CD4-positive, alpha-beta memory T cell (primary cell): ENCODE results near the gene BCL11A. TPM values are rescaled to one million over a fixed set of nuclear protein-coding genes. Genes with fewer than 3 reads are reported as not detected.

Experiments used
- CTCF ChIA-PET: fragments of 350-600 bp; sonication (Branson Sonifier 250); formaldehyde crosslinking; loops from one replicate; lab custom pipeline; 2021; ENCODE audit warnings: inconsistent platforms; ENCODE audit not compliant: partially characterized antibody; lab: Charles Lee
- POLR2A ChIA-PET: fragments of 350-600 bp; sonication (Branson Sonifier 250); formaldehyde crosslinking; loops from one replicate; lab custom pipeline; 2021; ENCODE audit not compliant: partially characterized antibody; lab: Charles Lee
- DNase-seq, 5 donors: peaks; one replicate each; pipeline versions ENCODE4 v3.0.0 to v3.0.0-alpha.2; 2020 to 2022; ENCODE audit warnings: mixed read lengths in 1 of 5
- H3K27ac ChIP-seq: one replicate; pipeline ENCODE4 v1.7.0; 2013; ENCODE audit warnings: low read depth, low read length
- H3K27me3 ChIP-seq: 2 replicates; pipeline ENCODE4 v1.7.0; 2013; ENCODE audit warnings: mild to moderate bottlenecking, low read length, moderate library complexity; ENCODE audit not compliant: insufficient read depth
- H3K36me3 ChIP-seq: 2 replicates; pipeline ENCODE4 v1.7.0; 2013; ENCODE audit warnings: mild to moderate bottlenecking, low read length, moderate library complexity; ENCODE audit not compliant: insufficient read depth
- H3K4me1 ChIP-seq: 2 replicates; pipeline ENCODE4 v1.7.0; 2013; ENCODE audit warnings: mild to moderate bottlenecking, low read length, moderate library complexity; ENCODE audit not compliant: insufficient read depth
- H3K4me3 ChIP-seq, 2 donors: one replicate each; pipeline ENCODE4 v1.7.0; 2013; ENCODE audit warnings: low read length in 2 of 2, mild to moderate bottlenecking in 1 of 2
- H3K9me3 ChIP-seq, 2 donors: one replicate each; pipeline ENCODE4 v1.7.0; 2013; ENCODE audit warnings: low read length in 2 of 2, control low read depth in 1 of 2; ENCODE audit not compliant: control insufficient read depth in 1 of 2
- H3K27ac Mint-ChIP-seq, 7 donors: one replicate each; pipeline ENCODE4 v1.8.0; 2020 to 2021; ENCODE audit warnings: mixed read lengths in 7 of 7, mild to moderate bottlenecking in 6 of 7, inconsistent platforms in 3 of 7, moderate library complexity in 3 of 7
- H3K27me3 Mint-ChIP-seq, 2 donors: one replicate each; pipeline ENCODE4 v1.8.0; 2020 to 2021; ENCODE audit warnings: mixed read lengths in 2 of 2
- H3K36me3 Mint-ChIP-seq, 2 donors: one replicate each; pipeline ENCODE4 v1.8.0; 2020 to 2021; ENCODE audit warnings: mixed read lengths in 2 of 2, inconsistent platforms in 1 of 2, mild to moderate bottlenecking in 1 of 2
- H3K4me1 Mint-ChIP-seq, 4 donors: one replicate each; pipeline ENCODE4 v1.8.0; 2020 to 2021; ENCODE audit warnings: mixed read lengths in 4 of 4, mild to moderate bottlenecking in 1 of 4
- H3K4me3 Mint-ChIP-seq, 8 donors: one replicate each; pipeline ENCODE4 v1.8.0; 2020 to 2021; ENCODE audit warnings: mixed read lengths in 8 of 8, mild to moderate bottlenecking in 7 of 8, moderate library complexity in 6 of 8, inconsistent platforms in 3 of 8
- H3K9me3 Mint-ChIP-seq, 8 donors: one replicate each; pipeline ENCODE4 v1.8.0; 2020 to 2021; ENCODE audit warnings: mixed read lengths in 8 of 8, mild to moderate bottlenecking in 5 of 8, inconsistent platforms in 3 of 8, moderate library complexity in 1 of 8
- intact Hi-C: fragments of 100-400 bp; cut with micrococcal nuclease; formaldehyde crosslinking; loops from one replicate; pipeline ENCODE4 v1.15.1; 2023
- polyA plus RNA-seq, 2 donors: library from polyadenylated mRNA; unstranded; fragments of 300-500 nt; fragmentation: Illumina TruSeq; gene quantifications; one replicate each; pipeline ENCODE4 v1.2.3, GENCODE V29; 2021
- total RNA-seq, 2 experiments: library from RNA; stranded (reverse); gene quantifications; one replicate each; pipeline ENCODE4 v1.2.3, GENCODE V29; 2021

BCL11A gene
- total and polyA plus RNA-seq, 4 experiments from 2014 or later: 0.12 to 1.6 TPM; not detected in 2

GRCh38 chr2:60463249-60463648, 90.2 kb downstream of the BCL11A start:
- Histone ChIP-seq H3K27me3 (no peaks in the 10 kb centered on the region), H3K36me3 (no peaks in the 10 kb centered on the region), H3K4me1 (no peaks in the 10 kb centered on the region), H3K27ac (no peak overlapping the region), H3K4me3 (no peak overlapping the region), H3K9me3 (no peaks in the 10 kb centered on the region)
- ChIA-PET CTCF (no interaction called here), POLR2A (no interaction called here)
- Mint-ChIP-seq H3K27me3 (peaks cover 0 to 3% of the 10 kb centered on the region in 2 donors), H3K9me3 (peaks cover 0 to 2% (median 0%) of the 10 kb centered on the region in 8 donors), H3K27ac (no peak overlapping the region), H3K4me3 (no peak overlapping the region), H3K36me3 (no peaks in the 10 kb centered on the region), H3K4me1 (no peaks in the 10 kb centered on the region)
- intact Hi-C loops: no loop called here
- DNase-seq: no peak

GRCh38 chr2:60461421-60462108, 91.9 kb downstream of the BCL11A start:
- CTCF ChIA-PET: no interaction called here
- Mint-ChIP-seq H3K4me1 (no peaks in the 10 kb centered on the region), H3K36me3 (no peaks in the 10 kb centered on the region), H3K4me3 (no peak overlapping the region), H3K27me3 (peaks cover 0 to 3% of the 10 kb centered on the region in 2 donors), H3K9me3 (peaks cover 0 to 2% (median 0%) of the 10 kb centered on the region in 8 donors), H3K27ac (no peak overlapping the region)
- no peaks in the 10 kb centered on the region for H3K27me3 ChIP-seq
- DNase-seq: no peak
- H3K36me3 ChIP-seq: no peaks in the 10 kb centered on the region
- no peaks in the 10 kb centered on the region for H3K4me1 ChIP-seq
- H3K27ac ChIP-seq: no peak overlapping the region
- no peak overlapping the region for H3K4me3 ChIP-seq
- no peaks in the 10 kb centered on the region for H3K9me3 ChIP-seq
- intact Hi-C loops: no loop called here
- POLR2A ChIA-PET: no interaction called here

- H3K27ac ChIP-seq: no peak overlapping the region
- Mint-ChIP-seq H3K27ac (no peak overlapping the region), H3K36me3 (no peaks in the 10 kb centered on the region), H3K4me1 (no peaks in the 10 kb centered on the region), H3K9me3 (peaks cover 0 to 2% (median 0%) of the 10 kb centered on the region in 8 donors), H3K27me3 (peaks cover 0 to 3% of the 10 kb centered on the region in 2 donors), H3K4me3 (no peak overlapping the region)
- H3K4me3 ChIP-seq: no peak overlapping the region
- intact Hi-C loops: no loop called here
- H3K27me3 ChIP-seq: no peaks in the 10 kb centered on the region
- DNase-seq: no peak
- H3K4me1 ChIP-seq: no peaks in the 10 kb centered on the region
- no peaks in the 10 kb centered on the region for H3K9me3 ChIP-seq
- H3K36me3 ChIP-seq: no peaks in the 10 kb centered on the region
- ChIA-PET CTCF (no interaction called here), POLR2A (no interaction called here)
Measured at GRCh38 chr2:60460577-60461420, 92.7 kb downstream of the BCL11A start.

- Mint-ChIP-seq H3K27me3 (peaks cover 0 to 3% of the 10 kb centered on the region in 2 donors), H3K4me3 (no peak overlapping the region), H3K36me3 (no peaks in the 10 kb centered on the region), H3K9me3 (peaks cover 0 to 2% (median 0%) of the 10 kb centered on the region in 8 donors), H3K4me1 (no peaks in the 10 kb centered on the region), H3K27ac (no peak overlapping the region)
- no peaks in the 10 kb centered on the region for H3K27me3 ChIP-seq
- intact Hi-C loops: no loop called here
- no peaks in the 10 kb centered on the region for H3K36me3 ChIP-seq
- no peak overlapping the region for H3K27ac ChIP-seq
- no peak for DNase-seq
- ChIA-PET CTCF (no interaction called here), POLR2A (no interaction called here)
- no peaks in the 10 kb centered on the region for H3K9me3 ChIP-seq
- H3K4me1 ChIP-seq: no peaks in the 10 kb centered on the region
- H3K4me3 ChIP-seq: no peak overlapping the region
Measured at GRCh38 chr2:60459851-60460250, 93.6 kb downstream of the BCL11A start.

- H3K27ac ChIP-seq: no peak overlapping the region
Measured at GRCh38 chr2:60456115-60456770, 97.2 kb downstream of the BCL11A start.

GRCh38 chr2:60453872-60454271, 99.6 kb downstream of the BCL11A start:
- Mint-ChIP-seq H3K4me1 (no peaks in the 10 kb centered on the region), H3K36me3 (no peaks in the 10 kb centered on the region), H3K27me3 (no peaks in the 10 kb centered on the region), H3K9me3 (no peaks in the 10 kb centered on the region), H3K4me3 (no peak overlapping the region), H3K27ac (no peak overlapping the region)
- no peak overlapping the region for H3K4me3 ChIP-seq
- no peaks in the 10 kb centered on the region for H3K4me1 ChIP-seq
- no peak for DNase-seq
- H3K27me3 ChIP-seq: no peaks in the 10 kb centered on the region
- POLR2A ChIA-PET: no interaction called here
- H3K9me3 ChIP-seq: no peaks in the 10 kb centered on the region
- intact Hi-C loops: no loop called here
- CTCF ChIA-PET: no interaction called here
- H3K27ac ChIP-seq: no peak overlapping the region
- no peaks in the 10 kb centered on the region for H3K36me3 ChIP-seq

More at GRCh38 chr2:60456115-60456770, 97.2 kb downstream of the BCL11A start:
- no peak for DNase-seq
- Histone ChIP-seq H3K4me1 (no peaks in the 10 kb centered on the region), H3K27me3 (no peaks in the 10 kb centered on the region), H3K9me3 (no peaks in the 10 kb centered on the region), H3K4me3 (no peak overlapping the region), H3K36me3 (no peaks in the 10 kb centered on the region)
- intact Hi-C loops: no loop called here
- Mint-ChIP-seq H3K9me3 (no peaks in the 10 kb centered on the region), H3K27me3 (no peaks in the 10 kb centered on the region), H3K4me3 (no peak overlapping the region), H3K36me3 (no peaks in the 10 kb centered on the region), H3K27ac (no peak overlapping the region), H3K4me1 (no peaks in the 10 kb centered on the region)
- ChIA-PET POLR2A (no interaction called here), CTCF (no interaction called here)

- no peak for DNase-seq
- no peaks in the 10 kb centered on the region for H3K27me3 Mint-ChIP-seq
- no peaks in the 10 kb centered on the region for H3K9me3 Mint-ChIP-seq
- intact Hi-C loops: no loop called here
- CTCF ChIA-PET: no interaction called here
- no peak overlapping the region for H3K27ac Mint-ChIP-seq
- Histone ChIP-seq H3K4me1 (no peaks in the 10 kb centered on the region), H3K27ac (no peak overlapping the region), H3K9me3 (no peaks in the 10 kb centered on the region), H3K4me3 (no peak overlapping the region), H3K36me3 (no peaks in the 10 kb centered on the region), H3K27me3 (no peaks in the 10 kb centered on the region)
- H3K4me3 Mint-ChIP-seq: no peak overlapping the region
- H3K36me3 Mint-ChIP-seq: no peaks in the 10 kb centered on the region
- POLR2A ChIA-PET: no interaction called here
- H3K4me1 Mint-ChIP-seq: no peaks in the 10 kb centered on the region
Measured at GRCh38 chr2:60453301-60453700, 100.2 kb downstream of the BCL11A start.
